OCI-M2 (cell line): ENCODE data around the gene CCL19.

Experiments
- DNase-seq: peaks from one replicate; lab custom pipeline; 2025; ENCODE audit not compliant: unreplicated experiment; lab: John Stamatoyannopoulos, UW

CCL19 gene

GRCh38 chr9:34701023-34701768 is 10.1 kb upstream of the CCL19 start:
- DNase-seq, result no peak

GRCh38 chr9:34694811-34695210 is 3.7 kb upstream of the CCL19 start:
- no peak for DNase-seq

- no peak for DNase-seq
These were observed 2.5 kb upstream of the CCL19 start for GRCh38 chr9:34693560-34693959.

GRCh38 chr9:34691936-34692315 is 850 bp upstream of the CCL19 start:
- no peak for DNase-seq

GRCh38 chr9:34689512-34689911 is 1.6 kb downstream of the CCL19 start:
- no peak for DNase-seq

- no peak for DNase-seq
These were observed 2.0 kb downstream of the CCL19 start for GRCh38 chr9:34689116-34689470.

GRCh38 chr9:34688329-34689115 is 2.6 kb downstream of the CCL19 start:
- no peak for DNase-seq

GRCh38 chr9:34687276-34688030 is 3.6 kb downstream of the CCL19 start:
- DNase-seq, result no peak

GRCh38 chr9:34686732-34687131 is 4.3 kb downstream of the CCL19 start:
- no peak for DNase-seq

- no peak for DNase-seq
These were observed 4.8 kb downstream of the CCL19 start for GRCh38 chr9:34686231-34686630.

- no peak for DNase-seq
These were observed 5.5 kb downstream of the CCL19 start for GRCh38 chr9:34685591-34685990.

- no peak for DNase-seq
These were observed 6.3 kb downstream of the CCL19 start for GRCh38 chr9:34684816-34685215.

GRCh38 chr9:34684145-34684544 is 6.9 kb downstream of the CCL19 start:
- DNase-seq, result no peak

GRCh38 chr9:34675869-34676268 is 15.2 kb downstream of the CCL19 start:
- no peak for DNase-seq

- DNase-seq, result no peak
These were observed 15.9 kb downstream of the CCL19 start for GRCh38 chr9:34675048-34675714.

- DNase-seq, result no peak
These were observed 16.6 kb downstream of the CCL19 start for GRCh38 chr9:34674440-34674839.

- DNase-seq, result no peak
These were observed 19.8 kb downstream of the CCL19 start for GRCh38 chr9:34671307-34671706.

- DNase-seq, result no peak
These were observed 21.1 kb downstream of the CCL19 start for GRCh38 chr9:34669809-34670562.

GRCh38 chr9:34665381-34666250 is 25.5 kb downstream of the CCL19 start:
- DNase-seq, result peak; percentile 8

GRCh38 chr9:34665067-34665380 is 26.1 kb downstream of the CCL19 start:
- DNase-seq, result no peak
